HepG2 (cell line): ENCODE results near the gene FIBP. TPM values are rescaled to one million over a fixed set of nuclear protein-coding genes. Genes with fewer than 3 reads are reported as not detected.

Source experiments
- ATF7 ChIP-seq, 2 experiments: fragments of 450-650 bp in 1 of 2; sonication (generic) in 1 of 2; formaldehyde crosslinking in 1 of 2; IDR thresholded peaks; 2 replicates each; pipeline versions ENCODE4 v1.4.0 to v1.6.1; 2016 to 2020; ENCODE audit warnings: antibody characterized with exemption in 1 of 2, mild to moderate bottlenecking in 1 of 2, missing genetic modification reagents in 1 of 2
- CCDC6 ChIP-seq: sonication (generic); formaldehyde crosslinking; IDR thresholded peaks from 2 replicates; pipeline ENCODE4 v1.8.1; 2022; ENCODE audit warnings: mild to moderate bottlenecking, missing genetic modification reagents, moderate library complexity
- CENPBD1 ChIP-seq: sonication (generic); formaldehyde crosslinking; IDR thresholded peaks from 2 replicates; pipeline ENCODE4 v1.8.0; 2022; ENCODE audit warnings: missing genetic modification reagents, low read depth, mild to moderate bottlenecking, borderline replicate concordance
- ETV6 ChIP-seq: sonication (generic); formaldehyde crosslinking; conservative IDR thresholded peaks from 2 replicates; pipeline ENCODE4 v1.4.0; 2020; ENCODE audit warnings: missing genetic modification reagents
- HNF4A ChIP-seq: sonication (generic); formaldehyde crosslinking; IDR thresholded peaks from 2 replicates; pipeline ENCODE4 v1.4.0; 2020; ENCODE audit warnings: missing genetic modification reagents
- KLF11 ChIP-seq: IDR thresholded peaks from 2 replicates; pipeline ENCODE4 v1.6.1; 2016; ENCODE audit warnings: missing compliant biosample characterization
- NAIF1 ChIP-seq: sonication (generic); formaldehyde crosslinking; IDR thresholded peaks from 2 replicates; pipeline ENCODE4 v1.5.0; 2020; ENCODE audit warnings: mild to moderate bottlenecking, missing genetic modification reagents, borderline replicate concordance
- NBN ChIP-seq: fragments of 450-650 bp; conservative IDR thresholded peaks from 2 replicates; pipeline ENCODE4 v1.6.1; 2017
- NR2F6 ChIP-seq, 2 experiments: IDR thresholded peaks; 2 replicates each; pipeline ENCODE4 v1.6.1; 2016; ENCODE audit warnings: antibody characterized with exemption in 1 of 2, mild to moderate bottlenecking in 1 of 2
- PBX3 ChIP-seq: sonication (generic); formaldehyde crosslinking; IDR thresholded peaks from 2 replicates; pipeline ENCODE4 v1.8.1; 2023; ENCODE audit warnings: missing genetic modification reagents, inconsistent platforms, borderline replicate concordance
- PCBP1 ChIP-seq: fragments of 200-400 bp; formaldehyde crosslinking; IDR thresholded peaks from 2 replicates; pipeline ENCODE4 v1.6.1; 2017; ENCODE audit warnings: mild to moderate bottlenecking, low read depth, low read length, borderline replicate concordance
- PHB2 ChIP-seq: fragments of 450-650 bp; IDR thresholded peaks from 2 replicates; pipeline ENCODE4 v1.6.1; 2018; ENCODE audit not compliant: partially characterized antibody
- TBL1XR1 ChIP-seq: fragments of 150-350 bp; IDR thresholded peaks from 2 replicates; pipeline ENCODE4 v1.6.1; 2014; ENCODE audit warnings: borderline replicate concordance, low read length; ENCODE audit not compliant: partially characterized antibody
- TBP ChIP-seq: sonication (generic); formaldehyde crosslinking; IDR thresholded peaks from 2 replicates; pipeline ENCODE4 v1.5.0; 2020; ENCODE audit warnings: missing genetic modification reagents
- YEATS2 ChIP-seq: sonication (generic); formaldehyde crosslinking; IDR thresholded peaks from 2 replicates; pipeline ENCODE4 v1.4.0; 2020; ENCODE audit warnings: missing genetic modification reagents, borderline replicate concordance
- ZNF136 ChIP-seq: sonication (generic); formaldehyde crosslinking; IDR thresholded peaks from 2 replicates; pipeline ENCODE4 v1.8.1; 2022; ENCODE audit warnings: low read depth, mild to moderate bottlenecking, moderate library complexity, missing genetic modification reagents
- ZNF160 ChIP-seq: sonication (generic); formaldehyde crosslinking; IDR thresholded peaks from 2 replicates; pipeline ENCODE4 v1.8.0; 2022; ENCODE audit warnings: mild to moderate bottlenecking, inconsistent platforms, missing genetic modification reagents
- ZNF207 ChIP-seq: fragments of 450-650 bp; IDR thresholded peaks from 2 replicates; pipeline ENCODE4 v1.6.1; 2016; ENCODE audit warnings: antibody characterized with exemption, borderline replicate concordance
- ZNF230 ChIP-seq: sonication (generic); formaldehyde crosslinking; IDR thresholded peaks from 2 replicates; pipeline ENCODE4 v1.4.0; 2020; ENCODE audit warnings: mild to moderate bottlenecking, missing genetic modification reagents
- ZNF251 ChIP-seq: sonication (generic); formaldehyde crosslinking; IDR thresholded peaks from 2 replicates; pipeline ENCODE4 v1.9.0; 2021; ENCODE audit warnings: mild to moderate bottlenecking, missing genetic modification reagents
- ZNF605 ChIP-seq: sonication (generic); formaldehyde crosslinking; IDR thresholded peaks from 2 replicates; pipeline ENCODE4 v1.8.0; 2022; ENCODE audit warnings: mild to moderate bottlenecking, missing genetic modification reagents
- ZNF776 ChIP-seq: sonication (generic); formaldehyde crosslinking; IDR thresholded peaks from 2 replicates; pipeline ENCODE4 v1.4.0; 2020; ENCODE audit warnings: mild to moderate bottlenecking, missing genetic modification reagents
- polyA plus RNA-seq, 8 experiments: library from polyadenylated mRNA; depleted of rRNA in 3 of 8; stranded (reverse) in 7 of 8; unstranded in 1 of 8; fragments of >200 nt; fragmentation: Illumina TruSeq in 4 of 8; extraction: Trizol in 4 of 8; gene quantifications; 2 replicates each; pipeline versions ENCODE4 v1.2.1 to v1.2.3, GENCODE V29; 2011 to 2016; ENCODE audit warnings: low read depth in 4 of 8, missing spikeins in 1 of 8, mixed read lengths in 1 of 8; ENCODE audit not compliant: insufficient read depth in 1 of 8
- total RNA-seq, 5 experiments: library from RNA; depleted of rRNA; stranded (reverse); fragments of >200 nt; fragmentation: Illumina TruSeq; extraction: Trizol; gene quantifications; 2 replicates each; pipeline ENCODE4 v1.2.3, GENCODE V29; 2016; ENCODE audit warnings: low read depth in 1 of 5
- TF ChIP-seq, protein P1 (sequence below): IDR thresholded peaks from 2 replicates; pipeline ENCODE4 v1.6.1; 2016; ENCODE audit warnings: low read depth, control low read depth
- TF ChIP-seq, protein P2 (sequence below): sonication (generic); formaldehyde crosslinking; conservative IDR thresholded peaks from 2 replicates; pipeline ENCODE4 v1.8.1; 2023; ENCODE audit warnings: missing genetic modification reagents
- TF ChIP-seq, protein P3 (sequence below): sonication (generic); formaldehyde crosslinking; IDR thresholded peaks from 2 replicates; pipeline ENCODE4 v1.4.0; 2020; ENCODE audit warnings: missing genetic modification reagents

The FIBP gene
- total and polyA plus RNA-seq, 2 of the 13 experiments (the other 11 are each of a cell fraction or from before 2014, with no cell fraction given): 42.9 to 62.1 TPM

GRCh38 chr11:65888163-65888814 lies at the start of gene FIBP (continued):
- TF ChIP-seq ZNF251 (CRISPR knock-in tag): no peak
- TF ChIP-seq, protein P1, sequence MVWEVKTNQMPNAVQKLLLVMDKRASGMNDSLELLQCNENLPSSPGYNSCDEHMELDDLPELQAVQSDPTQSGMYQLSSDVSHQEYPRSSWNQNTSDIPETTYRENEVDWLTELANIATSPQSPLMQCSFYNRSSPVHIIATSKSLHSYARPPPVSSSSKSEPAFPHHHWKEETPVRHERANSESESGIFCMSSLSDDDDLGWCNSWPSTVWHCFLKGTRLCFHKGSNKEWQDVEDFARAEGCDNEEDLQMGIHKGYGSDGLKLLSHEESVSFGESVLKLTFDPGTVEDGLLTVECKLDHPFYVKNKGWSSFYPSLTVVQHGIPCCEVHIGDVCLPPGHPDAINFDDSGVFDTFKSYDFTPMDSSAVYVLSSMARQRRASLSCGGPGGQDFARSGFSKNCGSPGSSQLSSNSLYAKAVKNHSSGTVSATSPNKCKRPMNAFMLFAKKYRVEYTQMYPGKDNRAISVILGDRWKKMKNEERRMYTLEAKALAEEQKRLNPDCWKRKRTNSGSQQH: peak; percentile 89
- no peak; the same call in 1 of the 2 replicates for TF ChIP-seq KLF11
- TF ChIP-seq PCBP1: 0 out of 2 replicates have a peak, but pooled peaks have one; percentile 71
- no peak for TF ChIP-seq ZNF160 (CRISPR knock-in tag)
- no peak for TF ChIP-seq NR2F6 (IDR thresholded peaks at IDR 0.05)
- TF ChIP-seq NR2F6 (CRISPR knock-in tag; IDR thresholded peaks at IDR 0.05): 0 out of 2 replicates have a peak, but pooled peaks have one; percentile 4
- no peak for TF ChIP-seq NAIF1 (CRISPR knock-in tag)
- no peak for TF ChIP-seq ETV6 (CRISPR knock-in tag)
- peak; percentile 77 for TF ChIP-seq ZNF605 (CRISPR knock-in tag)
- no peak for TF ChIP-seq CENPBD1 (CRISPR knock-in tag)
- no peak for TF ChIP-seq NBN
- TF ChIP-seq, protein P2, sequence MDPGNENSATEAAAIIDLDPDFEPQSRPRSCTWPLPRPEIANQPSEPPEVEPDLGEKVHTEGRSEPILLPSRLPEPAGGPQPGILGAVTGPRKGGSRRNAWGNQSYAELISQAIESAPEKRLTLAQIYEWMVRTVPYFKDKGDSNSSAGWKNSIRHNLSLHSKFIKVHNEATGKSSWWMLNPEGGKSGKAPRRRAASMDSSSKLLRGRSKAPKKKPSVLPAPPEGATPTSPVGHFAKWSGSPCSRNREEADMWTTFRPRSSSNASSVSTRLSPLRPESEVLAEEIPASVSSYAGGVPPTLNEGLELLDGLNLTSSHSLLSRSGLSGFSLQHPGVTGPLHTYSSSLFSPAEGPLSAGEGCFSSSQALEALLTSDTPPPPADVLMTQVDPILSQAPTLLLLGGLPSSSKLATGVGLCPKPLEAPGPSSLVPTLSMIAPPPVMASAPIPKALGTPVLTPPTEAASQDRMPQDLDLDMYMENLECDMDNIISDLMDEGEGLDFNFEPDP (CRISPR knock-in tag): no peak
- TF ChIP-seq PBX3 (CRISPR knock-in tag): 0 out of 2 replicates have a peak, but pooled peaks have one; percentile 25
- TF ChIP-seq CCDC6: no peak; the same call in 1 of the 2 replicates
- TF ChIP-seq ATF7 (IDR thresholded peaks at IDR 0.05): no peak
- TF ChIP-seq ATF7 (CRISPR knock-in tag; IDR thresholded peaks at IDR 0.05): no peak
- TF ChIP-seq YEATS2 (CRISPR knock-in tag): peak; percentile 63; the same call in 1 of the 2 replicates
- peak; percentile 13 for TF ChIP-seq TBL1XR1
- TF ChIP-seq TBP: no peak
- TF ChIP-seq HNF4A (CRISPR knock-in tag): no peak
- TF ChIP-seq PHB2: no peak
- peak; percentile 37; the same call in 1 of the 2 replicates for TF ChIP-seq ZNF136 (CRISPR knock-in tag)
- TF ChIP-seq, protein P3, sequence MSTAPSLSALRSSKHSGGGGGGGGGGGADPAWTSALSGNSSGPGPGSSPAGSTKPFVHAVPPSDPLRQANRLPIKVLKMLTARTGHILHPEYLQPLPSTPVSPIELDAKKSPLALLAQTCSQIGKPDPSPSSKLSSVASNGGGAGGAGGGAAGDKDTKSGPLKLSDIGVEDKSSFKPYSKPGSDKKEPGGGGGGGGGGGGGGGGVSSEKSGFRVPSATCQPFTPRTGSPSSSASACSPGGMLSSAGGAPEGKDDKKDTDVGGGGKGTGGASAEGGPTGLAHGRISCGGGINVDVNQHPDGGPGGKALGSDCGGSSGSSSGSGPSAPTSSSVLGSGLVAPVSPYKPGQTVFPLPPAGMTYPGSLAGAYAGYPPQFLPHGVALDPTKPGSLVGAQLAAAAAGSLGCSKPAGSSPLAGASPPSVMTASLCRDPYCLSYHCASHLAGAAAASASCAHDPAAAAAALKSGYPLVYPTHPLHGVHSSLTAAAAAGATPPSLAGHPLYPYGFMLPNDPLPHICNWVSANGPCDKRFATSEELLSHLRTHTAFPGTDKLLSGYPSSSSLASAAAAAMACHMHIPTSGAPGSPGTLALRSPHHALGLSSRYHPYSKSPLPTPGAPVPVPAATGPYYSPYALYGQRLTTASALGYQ (CRISPR knock-in tag): no peak
- TF ChIP-seq ZNF207: no peak
- no peak for TF ChIP-seq ZNF230 (CRISPR knock-in tag)
- no peak for TF ChIP-seq ZNF776 (CRISPR knock-in tag)
